NCI-H1436 treated with DMSO at 0.1 percent for 48 hours (cell line): Measurements from ENCODE around the gene IGSF6.
"Not testable (repeated sequence)": the region's sequence is repeated elsewhere in the genome, so short reads cannot be mapped to it uniquely, and the experiment has no call there.

Experiments used
- DNase-seq: peaks from one replicate; lab custom pipeline; 2025; lab: John Stamatoyannopoulos, UW

IGSF6 gene, protein sequence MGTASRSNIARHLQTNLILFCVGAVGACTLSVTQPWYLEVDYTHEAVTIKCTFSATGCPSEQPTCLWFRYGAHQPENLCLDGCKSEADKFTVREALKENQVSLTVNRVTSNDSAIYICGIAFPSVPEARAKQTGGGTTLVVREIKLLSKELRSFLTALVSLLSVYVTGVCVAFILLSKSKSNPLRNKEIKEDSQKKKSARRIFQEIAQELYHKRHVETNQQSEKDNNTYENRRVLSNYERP

DNA sequence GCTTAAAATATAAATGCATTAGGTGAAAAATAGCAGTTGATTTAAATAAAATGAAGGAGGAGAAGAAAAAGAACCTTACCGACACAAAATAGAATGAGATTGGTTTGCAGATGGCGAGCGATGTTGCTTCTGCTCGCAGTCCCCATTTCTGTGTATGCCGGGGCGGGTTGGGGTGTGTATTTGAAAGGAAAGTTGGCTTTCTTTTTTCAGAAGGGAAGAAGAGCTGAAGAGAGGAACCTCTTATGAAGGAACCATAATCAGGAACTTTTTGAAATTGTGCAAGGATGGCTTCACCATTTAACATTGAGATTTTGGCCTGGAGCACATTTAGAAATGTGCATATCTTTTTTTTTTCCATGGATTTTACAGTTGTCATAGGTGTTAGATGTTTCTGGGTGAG, at the start of gene IGSF6:
Gene IGSF6 (minus strand): TSS at position 156 of the 400 bp plus-strand sequence. CDS start 10 bp downstream, at position 146.
- no peak for DNase-seq

DNA sequence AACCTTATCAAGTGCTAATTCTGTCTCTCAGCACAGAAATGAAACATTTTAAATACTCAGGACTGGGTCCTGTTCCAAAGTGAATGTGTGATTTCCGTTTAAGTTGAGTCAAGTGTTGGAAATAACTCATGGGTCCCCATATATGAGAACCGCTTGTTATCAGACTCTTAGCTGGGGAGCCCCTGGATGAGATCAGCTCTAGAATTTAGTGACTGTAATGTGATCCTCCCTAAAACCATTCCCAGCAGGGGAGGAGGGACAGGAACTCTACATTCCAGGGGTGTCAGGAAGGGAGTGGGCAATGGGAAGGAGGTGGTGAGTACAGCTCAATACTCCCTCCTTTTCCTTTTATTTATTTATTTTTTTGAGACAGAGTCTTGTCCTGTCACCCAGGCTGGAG, 48.9 kb upstream of the IGSF6 start:
- DNase-seq: no peak

DNA sequence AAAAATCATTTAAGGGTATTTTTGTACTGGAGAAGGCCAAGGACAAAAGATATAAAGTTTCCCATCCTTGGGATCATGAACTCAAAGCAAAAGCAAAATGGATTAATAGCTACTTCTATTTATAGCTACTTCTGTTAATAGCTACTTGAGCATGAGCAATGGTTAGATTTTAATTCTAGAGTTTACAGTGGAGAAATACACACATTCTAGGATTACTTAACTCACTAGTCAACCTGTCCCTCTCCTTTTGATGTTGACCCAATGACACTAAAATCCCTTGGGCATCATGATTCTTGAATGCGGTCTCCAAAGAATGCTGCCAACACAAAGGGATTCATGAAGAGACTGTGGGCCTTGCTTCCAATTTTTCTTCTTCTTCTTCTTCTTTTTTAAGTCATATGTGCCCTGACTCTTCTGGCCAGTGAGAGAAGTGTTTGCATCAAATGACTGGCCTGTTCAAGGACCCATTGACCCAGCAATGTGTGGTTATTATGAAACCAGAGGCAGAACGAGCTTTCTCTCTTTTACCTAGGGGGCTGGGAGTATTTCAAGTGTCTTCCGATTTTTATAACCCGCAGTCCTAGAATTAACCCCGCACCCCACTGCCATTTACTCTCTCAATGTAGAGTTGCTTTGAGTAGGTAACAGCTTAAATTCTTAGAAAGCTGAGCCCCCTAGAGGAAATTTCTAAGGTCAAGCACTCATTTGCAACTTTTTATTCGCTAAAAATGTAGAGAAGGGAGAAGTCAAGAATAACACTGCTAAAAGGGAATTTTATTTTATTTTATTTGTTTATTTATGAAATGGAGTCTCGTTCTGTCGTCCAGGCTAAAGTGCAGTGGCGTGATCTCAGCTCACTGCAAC, 46.0 kb upstream of the IGSF6 start:
- no peak for DNase-seq

DNA sequence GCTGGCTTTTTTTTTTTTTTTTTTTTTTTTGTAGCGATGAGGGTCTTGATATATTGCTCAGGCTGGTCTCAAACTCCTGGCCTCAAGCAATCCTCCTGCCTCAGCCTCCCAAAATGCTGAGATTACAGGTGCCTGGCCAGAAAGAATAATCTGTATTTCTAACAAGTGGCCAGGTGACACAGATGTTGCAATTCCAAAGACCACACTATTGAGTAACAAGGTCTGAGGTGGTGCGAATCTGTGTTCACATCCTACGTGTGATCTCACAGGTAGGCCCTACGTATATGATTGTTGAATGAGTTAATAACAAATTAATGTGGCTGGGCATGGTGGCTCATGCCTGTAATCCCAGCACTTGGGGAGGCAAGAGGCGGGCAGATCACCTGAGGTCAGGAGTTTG, 44.6 kb upstream of the IGSF6 start:
- DNase-seq: no peak

DNA sequence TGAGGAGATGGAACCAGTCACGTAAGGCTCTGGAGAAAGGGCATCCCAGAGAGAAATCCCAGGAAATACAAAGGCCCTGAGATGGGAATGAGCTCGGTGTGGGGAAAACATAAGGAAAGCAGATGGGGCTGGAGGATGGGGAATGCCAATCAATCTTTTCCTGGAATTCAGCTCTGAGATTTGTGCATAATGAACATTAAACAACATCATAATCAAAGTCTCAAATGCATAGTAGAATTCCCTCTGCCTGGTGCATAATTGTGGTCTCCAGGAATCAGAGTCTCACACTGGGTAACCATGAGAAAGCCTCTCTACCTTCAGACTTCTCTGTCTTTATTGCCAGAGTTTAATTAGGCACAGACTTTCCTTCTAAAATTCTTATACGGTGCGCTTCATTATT, 42.2 kb upstream of the IGSF6 start:
- DNase-seq: no peak

DNA sequence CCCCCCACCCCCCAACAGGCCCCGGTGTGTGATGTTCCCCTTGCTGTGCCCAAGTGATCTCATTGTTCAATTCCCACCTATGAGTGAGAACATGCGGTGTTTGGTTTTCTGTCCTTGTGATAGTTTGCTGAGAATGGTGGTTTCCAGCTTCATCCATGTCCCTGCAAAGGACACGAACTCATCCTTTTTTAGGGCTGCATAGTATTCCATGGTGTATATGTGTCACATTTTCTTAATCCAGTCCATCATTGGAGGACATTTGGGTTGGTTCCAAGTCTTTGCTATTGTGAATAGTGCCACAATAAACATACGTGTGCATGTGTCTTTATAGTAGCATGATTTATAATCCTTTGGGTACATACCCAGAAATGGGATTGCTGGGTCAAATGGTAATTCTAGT, 38.6 kb upstream of the IGSF6 start:
- not testable (repeated sequence) for DNase-seq

DNA sequence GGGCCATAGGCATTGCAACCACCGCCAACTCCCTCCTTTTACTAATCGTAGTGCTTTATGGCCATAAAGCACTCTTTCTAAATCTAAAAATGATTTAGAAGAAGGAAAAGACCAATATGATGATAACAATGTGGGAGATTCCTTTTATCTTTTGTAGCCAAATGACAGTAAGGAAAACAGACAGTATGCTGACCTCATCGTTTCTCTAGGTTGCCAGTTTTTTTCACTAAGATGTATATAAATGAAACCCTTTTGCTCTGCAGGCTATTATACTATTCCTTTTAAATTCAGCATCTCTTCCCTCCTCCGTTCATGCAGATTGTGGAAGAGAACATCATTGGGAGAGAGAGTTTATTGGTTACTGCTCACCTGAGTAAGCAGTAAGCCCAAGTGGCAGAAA, 36.7 kb upstream of the IGSF6 start:
- DNase-seq: no peak

DNA sequence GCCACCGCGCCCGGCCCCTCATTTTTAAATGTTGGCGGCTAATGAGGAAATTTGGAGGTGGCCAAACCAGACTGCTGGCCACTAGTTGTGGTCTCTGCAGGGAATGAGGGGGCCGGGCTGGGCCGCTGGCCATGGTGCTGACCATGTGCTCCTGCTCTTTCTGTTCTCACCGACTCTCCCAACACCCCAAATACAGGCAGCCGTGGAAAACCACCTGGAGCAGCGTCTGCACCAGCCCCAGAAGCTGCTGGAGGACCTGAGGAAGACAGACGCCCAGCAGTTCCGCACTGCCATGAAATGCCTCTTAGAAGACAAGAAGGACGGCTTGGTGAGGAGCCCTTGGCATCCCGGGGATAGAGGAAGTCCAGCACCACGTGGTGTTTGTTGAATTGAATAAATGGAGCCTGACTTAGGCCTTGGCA, 32.6 kb upstream of the IGSF6 start:
- DNase-seq: no peak

DNA sequence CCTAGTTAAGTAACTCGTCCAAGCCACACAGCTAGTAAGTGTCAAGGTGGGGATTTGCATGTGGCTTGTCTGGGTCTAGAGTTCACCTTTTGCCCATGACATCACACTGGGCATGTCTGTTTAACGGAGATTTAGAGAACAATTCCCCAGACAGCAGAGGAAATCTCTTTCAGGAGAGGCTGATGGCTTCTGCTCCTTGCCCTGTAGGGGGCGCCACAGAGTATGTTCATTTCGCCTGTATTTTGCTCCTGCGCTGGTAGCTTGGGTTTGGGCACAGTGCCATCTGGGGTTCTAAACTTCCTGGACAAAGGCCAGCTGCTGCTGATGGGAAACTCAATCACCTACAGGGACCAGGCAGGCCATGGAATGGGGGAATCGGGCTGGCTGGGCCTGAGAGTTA, 31.8 kb upstream of the IGSF6 start:
- DNase-seq: no peak

DNA sequence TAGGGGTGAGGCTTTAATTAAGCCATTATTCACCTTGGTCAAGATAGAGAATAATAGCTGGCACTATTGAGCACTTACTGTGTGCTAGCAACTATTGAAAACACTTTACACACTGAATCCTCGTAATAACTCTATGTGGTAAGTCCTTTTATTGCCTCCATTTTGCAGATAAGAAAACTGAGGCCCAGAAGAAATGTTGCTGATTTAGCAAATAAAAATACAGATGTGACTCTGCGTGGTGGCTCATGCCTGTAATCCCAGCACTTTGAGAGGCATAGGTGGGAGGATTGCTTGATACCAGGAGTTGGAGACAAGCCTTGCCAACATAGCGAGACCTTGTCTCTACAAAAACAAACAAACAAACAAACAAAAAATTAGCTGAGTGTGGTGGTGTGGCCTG, 30.8 kb upstream of the IGSF6 start:
- no peak for DNase-seq

DNA sequence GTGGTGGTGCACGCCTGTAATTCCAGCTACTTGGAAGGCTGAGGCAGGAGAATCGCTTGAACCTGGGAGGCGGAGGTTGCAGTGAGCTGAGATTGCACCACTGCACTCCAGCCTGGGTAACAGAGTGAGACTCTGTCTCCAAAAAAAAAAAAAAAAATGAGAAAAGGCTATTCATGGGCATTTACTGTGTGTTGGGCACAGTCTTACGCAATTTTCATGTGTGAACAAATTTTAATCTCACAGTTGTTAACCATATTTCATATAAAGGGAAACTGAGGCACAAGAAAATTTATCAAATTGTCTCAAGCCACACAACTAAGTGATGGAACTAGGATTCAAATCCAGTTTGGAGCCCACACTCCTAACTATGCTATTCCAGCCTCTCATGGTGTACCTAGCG, 28.3 kb upstream of the IGSF6 start:
- not testable (repeated sequence) for DNase-seq

DNA sequence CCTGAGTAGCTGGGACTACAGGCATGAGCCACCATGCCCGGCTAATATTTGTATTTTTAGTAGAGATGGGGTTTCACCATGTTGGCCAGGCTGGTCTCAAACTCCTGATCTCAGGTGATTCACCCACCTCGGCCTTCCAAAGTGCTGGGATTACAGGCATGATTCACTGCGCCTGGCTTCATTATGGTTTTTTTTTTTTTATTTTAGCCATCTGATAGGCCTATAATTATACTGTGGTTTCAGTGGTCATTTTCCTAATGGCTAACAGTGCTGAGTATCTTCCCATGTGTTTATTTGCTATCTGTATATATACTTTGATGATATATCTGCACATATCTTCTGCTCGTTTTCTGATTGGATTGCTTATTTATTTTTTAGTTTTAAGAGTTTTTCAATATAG, 22.0 kb upstream of the IGSF6 start:
- not testable (repeated sequence) for DNase-seq

DNA sequence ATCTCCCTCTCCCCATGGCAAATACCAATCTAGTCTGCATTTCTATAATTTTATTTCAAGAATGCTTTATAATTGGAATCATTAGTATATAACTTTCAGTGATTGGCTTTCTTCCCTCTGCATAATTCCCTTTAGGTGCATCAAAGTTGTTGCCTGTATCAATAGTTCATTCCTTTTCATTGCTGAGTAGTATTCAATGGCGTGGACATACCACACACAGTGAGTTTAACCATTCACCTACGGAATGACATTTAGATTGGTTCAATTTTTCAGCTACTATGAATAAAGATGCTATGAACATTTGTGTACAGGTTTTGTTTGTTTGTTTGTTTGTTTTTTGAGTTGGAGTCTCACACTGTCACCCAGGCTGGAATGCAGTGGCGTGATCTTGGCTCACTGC, 21.1 kb upstream of the IGSF6 start:
- no peak for DNase-seq

DNA sequence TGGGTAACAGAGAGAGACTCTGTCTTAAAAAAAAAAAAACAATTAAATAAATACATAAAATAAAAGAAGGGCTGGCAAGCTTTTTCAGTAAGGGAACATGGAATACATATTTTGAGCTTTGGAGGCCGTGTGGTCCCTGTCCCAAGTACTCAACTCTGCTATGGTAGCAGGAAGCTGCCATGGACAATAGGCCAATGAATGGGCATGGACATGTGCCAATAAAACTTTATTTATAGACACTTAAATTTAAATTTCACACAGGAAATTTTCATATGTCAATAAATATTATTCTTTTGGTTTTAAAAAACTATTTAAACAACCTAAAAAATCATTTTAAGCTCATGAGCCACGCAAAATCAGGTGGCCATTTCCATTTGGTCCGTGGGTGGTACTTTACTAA, 15.2 kb upstream of the IGSF6 start:
- no peak for DNase-seq

DNA sequence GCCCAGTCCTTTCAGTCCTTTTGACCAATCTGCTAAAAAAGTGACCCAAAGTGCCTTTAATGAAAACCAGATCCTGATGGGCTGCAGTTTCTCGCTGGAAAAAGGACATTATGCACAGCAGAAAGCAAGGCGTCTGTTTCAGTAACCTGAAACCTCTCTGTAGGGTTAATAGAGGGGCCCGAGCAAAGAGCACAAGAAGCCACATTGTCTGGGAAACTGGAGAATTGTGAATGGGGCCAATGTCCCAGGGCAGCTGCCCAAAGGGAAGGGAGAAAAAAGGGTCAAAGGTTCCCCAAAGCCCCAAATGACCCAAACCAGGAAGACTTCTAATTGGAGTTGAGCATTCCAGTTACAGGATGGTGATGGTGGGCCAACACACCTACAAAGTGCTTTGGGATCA, 14.4 kb upstream of the IGSF6 start:
- DNase-seq: no peak

DNA sequence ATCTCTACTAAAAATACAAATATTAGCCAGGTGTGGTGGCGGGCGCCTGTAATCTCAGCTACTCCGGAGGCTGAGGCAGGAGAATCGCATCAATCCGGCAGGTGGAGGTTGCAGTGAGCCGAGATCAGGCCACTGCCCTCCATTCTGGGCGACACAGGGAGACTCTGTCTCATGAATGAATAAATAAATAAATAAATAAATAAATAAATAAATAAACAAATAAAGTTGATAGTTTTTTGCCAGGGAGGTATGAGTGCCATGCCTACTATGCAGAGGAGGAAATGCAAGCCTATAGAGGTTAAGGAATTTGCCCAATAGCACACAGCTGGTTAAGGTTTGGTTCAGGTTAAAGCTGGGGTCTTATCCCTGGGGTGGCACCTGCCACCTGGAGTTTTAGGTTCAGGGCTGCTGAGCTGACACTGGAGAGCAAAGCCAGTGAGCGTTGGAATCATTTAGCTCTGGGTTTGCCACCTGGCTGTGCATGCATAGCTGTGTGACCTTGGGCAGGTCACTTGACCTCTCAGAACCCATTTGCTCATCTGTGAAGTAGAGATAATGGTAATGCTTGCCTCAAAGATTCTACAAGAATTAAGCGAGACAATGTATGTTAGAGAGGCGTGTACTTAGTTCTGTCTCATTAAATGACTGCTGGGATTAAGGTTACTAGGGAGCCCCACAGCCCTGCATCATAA, 12.5 kb upstream of the IGSF6 start:
- DNase-seq: no peak

DNA sequence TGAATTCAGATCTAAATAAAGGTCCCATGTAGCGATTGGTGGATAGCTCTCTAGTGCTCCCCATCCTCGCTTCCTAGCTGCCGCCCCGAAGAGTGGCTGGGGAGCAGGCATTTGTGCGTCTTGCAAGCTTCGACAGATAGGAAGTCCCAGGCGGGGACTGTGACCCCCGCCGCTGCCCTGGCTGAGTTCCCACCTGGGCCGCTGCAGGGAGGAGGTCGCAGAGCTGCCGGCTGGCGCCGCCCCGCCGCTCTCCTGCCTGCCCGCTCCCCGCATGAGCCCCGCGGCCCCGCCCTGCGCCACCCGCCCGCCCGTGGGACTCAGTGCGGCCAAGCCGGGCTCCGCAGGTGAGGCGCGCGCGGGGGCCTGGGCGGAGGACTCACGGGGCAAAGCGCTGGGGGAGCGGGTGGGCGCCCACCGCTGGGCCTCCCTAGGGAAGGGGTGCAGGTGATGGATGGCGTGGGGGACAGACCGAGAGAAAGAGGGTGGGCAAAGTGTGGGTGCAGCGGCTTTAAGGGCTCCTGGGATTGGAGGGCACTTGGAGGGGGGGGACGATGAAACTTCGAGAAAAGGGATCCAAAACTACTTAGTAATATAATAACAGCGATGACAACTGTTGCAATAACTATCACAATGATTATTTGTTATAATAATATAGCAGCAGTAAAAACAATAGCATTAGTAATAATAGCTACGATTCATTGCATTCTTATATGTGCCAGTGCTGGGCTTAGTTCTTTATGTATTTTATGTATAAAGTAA, 11.7 kb upstream of the IGSF6 start, which contains the start of gene OTOA:
Gene OTOA (plus strand): TSS at position 80 of the 759 bp plus-strand sequence. CDS start 14,547 bp downstream, outside the sequence.
- no peak for DNase-seq

DNA sequence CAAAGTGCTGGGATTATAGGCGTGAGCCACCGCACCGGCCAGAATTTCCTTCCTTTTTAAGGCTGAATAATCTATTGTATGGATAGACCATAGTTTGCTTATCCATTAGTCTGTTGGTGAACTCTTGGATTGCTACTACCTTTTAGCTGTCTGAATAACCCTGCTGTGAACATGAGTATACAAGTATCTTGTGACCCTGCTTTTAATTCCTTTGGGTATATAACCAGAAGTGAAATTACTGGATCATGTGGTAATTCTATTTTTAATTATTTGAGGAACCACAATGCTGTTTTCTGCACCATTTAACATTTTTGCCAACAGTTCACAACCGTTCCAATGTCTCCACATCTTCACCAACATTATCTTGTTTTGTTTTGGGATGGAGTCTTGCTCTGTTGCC, 6.7 kb upstream of the IGSF6 start:
- DNase-seq: no peak

DNA sequence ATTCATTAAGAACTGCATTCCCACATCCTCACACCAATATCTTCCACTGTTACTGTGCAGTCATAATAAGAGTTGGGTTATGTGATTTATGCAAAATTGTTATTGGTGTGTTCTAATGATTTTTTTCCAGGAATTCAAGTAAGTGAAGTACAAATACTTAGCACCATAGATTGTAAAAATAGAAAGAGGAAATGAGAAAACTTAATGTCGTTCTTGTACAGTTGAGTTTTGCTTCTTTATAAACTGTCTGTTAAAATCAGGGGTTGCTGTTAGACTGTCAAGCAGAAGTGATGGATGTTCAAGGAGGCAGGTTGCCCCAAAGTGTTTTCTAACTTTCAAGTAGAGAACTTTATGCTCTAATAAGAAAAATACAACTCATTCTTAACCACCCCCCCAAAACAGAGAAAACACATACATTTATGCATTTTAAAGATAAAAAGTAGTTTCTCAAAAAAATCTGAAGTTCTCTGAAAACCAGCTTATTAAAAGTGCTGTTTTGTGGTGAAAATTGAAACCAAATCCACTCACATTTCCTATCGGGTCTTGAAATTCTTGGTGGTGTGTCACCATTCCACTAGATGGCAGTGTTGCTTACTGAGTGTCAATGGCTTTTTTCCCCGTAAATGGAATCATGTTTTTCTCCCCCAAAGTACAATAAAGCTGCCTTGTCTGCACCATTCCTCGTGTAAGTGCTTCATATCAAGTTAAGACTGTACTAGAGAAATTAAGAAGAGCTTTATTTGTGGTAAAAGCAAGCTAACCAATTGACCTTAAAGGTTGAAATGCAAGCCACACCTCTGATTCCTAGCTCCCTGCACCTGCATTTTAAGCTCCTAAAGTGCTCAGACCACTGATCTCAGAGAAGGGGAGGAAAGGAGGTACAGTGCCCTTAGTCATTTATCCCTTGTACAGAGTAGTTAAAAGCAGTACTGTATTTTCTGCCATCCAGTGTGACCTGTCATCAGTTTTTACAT, 4.7 kb upstream of the IGSF6 start:
- DNase-seq: no peak

DNA sequence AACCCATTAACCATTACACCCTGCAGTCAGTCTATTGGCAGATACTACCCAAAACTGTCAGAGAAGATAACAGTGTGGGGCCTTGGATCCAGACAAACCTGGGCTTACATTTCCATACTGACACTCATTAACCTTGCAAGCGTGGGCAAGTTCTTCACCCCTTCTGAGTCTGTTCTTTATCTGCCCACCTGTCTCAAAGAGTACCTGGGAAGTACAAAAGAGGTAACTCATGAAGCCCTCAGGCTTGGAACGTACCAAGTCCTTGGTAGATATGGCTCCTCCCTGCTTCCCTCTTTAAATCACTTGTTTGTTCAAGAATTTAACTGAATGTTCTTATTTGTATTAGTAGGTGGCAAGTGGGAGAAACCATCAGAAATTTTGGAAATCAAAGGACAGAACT, 2.5 kb upstream of the IGSF6 start:
- DNase-seq: no peak

DNA sequence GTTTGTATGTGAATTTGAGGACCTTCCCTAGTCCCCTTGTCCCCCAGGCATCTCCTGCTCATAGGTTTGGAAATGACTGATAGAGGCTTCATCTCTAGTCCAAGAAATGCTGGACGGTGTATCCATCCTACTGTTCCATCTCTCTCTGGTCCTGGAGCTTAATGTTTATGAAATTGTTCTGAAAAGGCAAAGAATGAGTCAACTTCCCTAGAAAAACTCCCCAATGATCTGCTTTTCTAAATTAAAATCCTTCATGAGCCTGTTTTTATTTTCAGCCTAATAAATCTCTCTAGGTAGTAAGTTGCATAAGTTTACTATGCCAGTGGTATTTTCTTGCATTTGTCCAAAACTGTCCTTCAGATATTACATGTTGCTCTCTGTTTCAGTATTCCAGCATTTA, 2.1 kb upstream of the IGSF6 start:
- no peak for DNase-seq
